Heart left ventricle (tissue), 13 donors: ENCODE measurements around the gene CCDC9.

Source experiments
- CTCF ChIP-seq, 12 donors: fragments of 200-600 bp; sonication (generic) in 4 of 12; IDR thresholded peaks; one replicate each; pipeline versions ENCODE4 v1.5.0 to v1.8.0; 2018 to 2022; ENCODE audit warnings: antibody characterized with exemption in 12 of 12, mild to moderate bottlenecking in 5 of 12
- POLR2A ChIP-seq, 2 donors: fragments of 450-650 bp; IDR thresholded peaks; one replicate each; pipeline ENCODE4 v1.6.1; 2017; ENCODE audit warnings: antibody characterized with exemption in 2 of 2, mild to moderate bottlenecking in 2 of 2, moderate library complexity in 2 of 2
- donor health status: ischemic (EF 13 %, LVEDD 7.1; RV severe dilation, severe dysfunction).
- donor health status: DM: no; HTN: yes; CAD: no.
- donor health status: DM: no; HTN: no; CAD: no.
- donor health status: ischemic (EF 25% LVEDD 6.9; RV normal size, moderate dysfunction).
- donor health status: ischemic (EF 25% LVEDD 5.7; RV mildly dilated, moderate dysfunction).
- donor health status: ischemic (EF 35%, LVEDD 5.7; RV mildly dilated, moderate dysfunction).
- donor health status: nonischemic (EF 11% LVEDD 7.7; RV severe dilation, severe dysfunction).
- donor health status: DM: yes; HTN: yes; CAD: no.
- donor health status: PGD.
- donor health status: ischemic (EF 29% LVEDD 5.4; RV normal size, mild dysfunction).
- donor health status: nonischemic (EF 23%, LVEDD 6.1; RV moderate dilation, normal function).

DNA sequence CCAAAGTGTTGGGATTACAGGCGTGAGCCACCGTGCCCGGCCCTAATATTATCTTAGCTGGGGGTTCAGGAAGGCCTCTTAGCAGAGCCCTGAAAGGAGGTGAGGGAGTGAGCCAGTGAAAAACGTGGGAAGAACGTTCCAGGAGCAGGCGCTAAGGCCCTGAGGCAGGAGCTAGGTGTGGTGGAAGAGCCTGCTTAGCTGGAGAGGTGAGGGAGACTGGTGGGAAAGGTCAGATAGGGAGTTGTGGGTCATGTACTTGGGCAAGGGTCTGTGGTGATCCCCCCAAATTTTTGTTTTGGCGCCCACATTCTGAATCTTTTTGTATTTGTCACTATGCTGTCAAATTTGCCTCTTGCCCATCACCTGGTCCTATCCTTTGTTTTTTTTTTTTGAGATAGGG is 13.3 kb downstream of the CCDC9 start:
- TF ChIP-seq POLR2A (IDR thresholded peaks at IDR 0.05) (no peak), CTCF (IDR thresholded peaks at IDR 0.05) (no peak)
